Pancreas (tissue), 10 donors: ENCODE data around the gene CD38. TPM values are rescaled to one million over a fixed set of nuclear protein-coding genes. Genes with fewer than 3 reads are reported as not detected.

Source experiments
- ATAC-seq, 4 donors: fragments of 200-7000 bp; cut with Tn5 transposase; one replicate each; pipeline versions ENCODE4 v1.8.0 to v1.9.1; 2020; ENCODE audit warnings: mild to moderate bottlenecking in 4 of 4, moderate library complexity in 4 of 4
- DNase-seq, 6 donors: peaks; one replicate each; pipeline ENCODE4 v3.0.0-alpha.2; 2020
- FAIRE-seq: peaks from 2 replicates; lab custom pipeline; 2012; peaks lifted over from hg19 to GRCh38; lab: Jason Lieb, UNC
- H3K27ac ChIP-seq, 4 donors: fragments of 200-600 bp; sonication (generic); 1 replicate in 3 of 4; 2 replicates in 1 of 4; pipeline versions ENCODE4 v1.5.0 to v1.8.0; 2020
- H3K27me3 ChIP-seq, 4 donors: fragments of 200-600 bp; one replicate each; pipeline ENCODE4 v1.8.0; 2021
- H3K36me3 ChIP-seq, 3 donors: fragments of 200-600 bp; sonication (generic) in 1 of 3; one replicate each; pipeline versions ENCODE4 v1.5.0 to v1.8.0; 2020 to 2021
- H3K4me1 ChIP-seq, 3 donors: fragments of 200-600 bp; one replicate each; pipeline ENCODE4 v1.8.0; 2021
- H3K4me3 ChIP-seq, 4 donors: fragments of 200-600 bp; sonication (generic) in 2 of 4; one replicate each; pipeline versions ENCODE4 v1.5.0 to v1.8.0; 2020 to 2021
- H3K9me3 ChIP-seq, 4 donors: fragments of 200-600 bp; one replicate each; pipeline ENCODE4 v1.8.0; 2021
- CTCF ChIP-seq, 4 donors: fragments of 200-600 bp; sonication (generic) in 3 of 4; IDR thresholded peaks; one replicate each; pipeline versions ENCODE4 v1.5.0 to v1.8.0; 2021; ENCODE audit warnings: antibody characterized with exemption in 4 of 4
- WGBS, 2 donors: extraction: QIAGEN DNeasy Blood & Tissue Kit; methylation state at CpG; one replicate each; pipeline ENCODE4 v1.1.7; 2013; 5-methylcytosine and 5-hydroxymethylcytosine counted together
- intact Hi-C, 3 donors: fragments of 100-400 bp; cut with DNase I; formaldehyde crosslinking; loops; one replicate each; pipeline versions ENCODE4 v1.11.1 to v1.14.2; 2022
- polyA plus RNA-seq, 2 donors: library from polyadenylated mRNA; stranded (reverse); fragments of 200-250 nt; gene quantifications; one replicate each; pipeline ENCODE4 v1.2.3, GENCODE V29; 2013
- total RNA-seq, 6 donors: library from RNA; stranded (reverse); fragmentation: NEBNext Ultra II Directional in 4 of 6; extraction: Animal tissue kit (Norgen Biotek cat#: 25700) in 4 of 6; gene quantifications; one replicate each; pipeline versions ENCODE4 v1.2.1 to v1.2.4, GENCODE V29; 2021 to 2023
- donor health status: healthy with polysubstance abuse.
- donor health status: DM: no; HTN: no; CAD: no; lungs with moderate emphysema.
- donor health status: DM: no; HTN: no; CAD: no.
- donor health status: control.
- donor health status: control.
- donor health status: Bipolar disorder and iron deficiency.
- donor health status: DM: yes; HTN: yes; CAD: no.
- donor health status: DM: no; HTN: no; CAD: no.
- donor health status: DM: no; HTN: no; CAD: no.
- donor health status: DM: yes; HTN: yes; CAD: no.

CD38 gene
- total and polyA plus RNA-seq, 8 donors = 0.12 to 1.6 (median 0.44) TPM

GRCh38 chr4:15898902-15899301 lies 120.8 kb downstream of the CD38 start:
- no peak for DNase-seq
- Histone ChIP-seq H3K36me3 (no peaks in the 10 kb centered on the region), H3K27ac (no peak overlapping the region), H3K9me3 (no peaks in the 10 kb centered on the region), H3K27me3 (no peaks in the 10 kb centered on the region), H3K4me1 (no peaks in the 10 kb centered on the region), H3K4me3 (no peak overlapping the region)
- no peak for FAIRE-seq
- intact Hi-C loops = no loop called here
- no peak for TF ChIP-seq CTCF (IDR thresholded peaks at IDR 0.05)
- ATAC-seq = no peak

GRCh38 chr4:15899511-15899910 lies 121.4 kb downstream of the CD38 start:
- ATAC-seq (no peak), FAIRE-seq (no peak), DNase-seq (no peak)
- Histone ChIP-seq H3K4me1 (no peaks in the 10 kb centered on the region), H3K27me3 (no peaks in the 10 kb centered on the region), H3K9me3 (no peaks in the 10 kb centered on the region), H3K27ac (no peak overlapping the region), H3K4me3 (no peak overlapping the region), H3K36me3 (no peaks in the 10 kb centered on the region)
- no peak for TF ChIP-seq CTCF (IDR thresholded peaks at IDR 0.05)
- intact Hi-C loops = no loop called here
- WGBS, 2 donors = 66 to 79% methylated on average over 1 of the region's 1 CpG

GRCh38 chr4:15901007-15901406 lies 122.9 kb downstream of the CD38 start:
- ATAC-seq (no peak), FAIRE-seq (no peak), DNase-seq (no peak)
- no peak overlapping the region for H3K27ac ChIP-seq
- no peaks in the 10 kb centered on the region for H3K36me3 ChIP-seq
- TF ChIP-seq CTCF (IDR thresholded peaks at IDR 0.05) = no peak
- H3K27me3 ChIP-seq = no peaks in the 10 kb centered on the region
- H3K4me1 ChIP-seq = no peaks in the 10 kb centered on the region
- intact Hi-C loops = no loop called here
- no peak overlapping the region for H3K4me3 ChIP-seq
- no peaks in the 10 kb centered on the region for H3K9me3 ChIP-seq
- WGBS, 2 donors = 55 to 66% methylated on average over 3 of the region's 3 CpGs

GRCh38 chr4:15901998-15902397 lies 123.9 kb downstream of the CD38 start:
- WGBS, 2 donors = 57 to 68% methylated on average over 2 of the region's 2 CpGs
- intact Hi-C loops = no loop called here
- no peak for TF ChIP-seq CTCF (IDR thresholded peaks at IDR 0.05)
- H3K4me1 ChIP-seq = no peaks in the 10 kb centered on the region
- H3K36me3 ChIP-seq = no peaks in the 10 kb centered on the region
- no peaks in the 10 kb centered on the region for H3K9me3 ChIP-seq
- FAIRE-seq = no peak
- no peak for DNase-seq
- H3K27ac ChIP-seq = no peak overlapping the region
- no peak for ATAC-seq
- no peaks in the 10 kb centered on the region for H3K27me3 ChIP-seq
- no peak overlapping the region for H3K4me3 ChIP-seq

GRCh38 chr4:15902746-15903145 lies 124.6 kb downstream of the CD38 start:
- WGBS, 2 donors = 70 to 86% methylated on average over 2 of the region's 2 CpGs
- H3K4me1 ChIP-seq = no peaks in the 10 kb centered on the region
- DNase-seq (no peak), ATAC-seq (no peak), FAIRE-seq (no peak)
- no peak overlapping the region for H3K4me3 ChIP-seq
- H3K27ac ChIP-seq = no peak overlapping the region
- no peak for TF ChIP-seq CTCF (IDR thresholded peaks at IDR 0.05)
- intact Hi-C loops = no loop called here
- H3K9me3 ChIP-seq = no peaks in the 10 kb centered on the region
- no peaks in the 10 kb centered on the region for H3K27me3 ChIP-seq
- H3K36me3 ChIP-seq = no peaks in the 10 kb centered on the region

Other genes with a start within 250 kb of the CD38 start
- 10 to 100 TPM; 26.5 to 36.4 (median 31.9) TPM for gene FBXL5, start 123.0 kb upstream of the CD38 start, total RNA-seq
- 10 to 100 TPM; 17.6 to 39.2 TPM for gene FBXL5, start 123.0 kb upstream of the CD38 start, polyA plus RNA-seq
- 10 to 100 TPM in 5 of 6 donors, 1 to 10 TPM in 1; 8.6 to 19.3 (median 13.9) TPM for gene FAM200B, start 96.5 kb upstream of the CD38 start, total RNA-seq
- gene FAM200B, start 96.5 kb upstream of the CD38 start, polyA plus RNA-seq = 10 to 100 TPM; 24.8 to 36.0 TPM
- 1 to 10 TPM in 2 of 6 donors, under 1 TPM in 4; 0.24 to 2.8 (median 0.41) TPM for gene BST1, start 75.3 kb upstream of the CD38 start, total RNA-seq
- gene BST1, start 75.3 kb upstream of the CD38 start, polyA plus RNA-seq = under 1 TPM; 0.49 to 0.63 TPM
- gene FGFBP1, start 160.4 kb downstream of the CD38 start, total RNA-seq = under 1 TPM in 3 of 6 donors, not detected in 3; 0.09 to 0.24 (median 0.12) TPM
- gene FGFBP1, start 160.4 kb downstream of the CD38 start, polyA plus RNA-seq = under 1 TPM; 0.11 to 0.26 TPM
- gene FGFBP2, start 184.8 kb downstream of the CD38 start, total RNA-seq = under 1 TPM in 1 of 6 donors, not detected in 5; 0.13 TPM
- under 1 TPM; 0.34 to 0.92 TPM for gene FGFBP2, start 184.8 kb downstream of the CD38 start, polyA plus RNA-seq